HepG2 (cell line): ENCODE results near the gene LYPLA2. TPM values are rescaled to one million over a fixed set of nuclear protein-coding genes. Genes with fewer than 3 reads are reported as not detected.

ENCODE experiments used
- AGO1 ChIP-seq: fragments of 200-400 bp; formaldehyde crosslinking; IDR thresholded peaks from 2 replicates; pipeline ENCODE4 v1.6.1; 2017; ENCODE audit warnings: mild to moderate bottlenecking, low read depth, low read length, moderate library complexity; ENCODE audit not compliant: poor library complexity, severe bottlenecking
- KMT2A ChIP-seq: sonication (generic); formaldehyde crosslinking; IDR thresholded peaks from 2 replicates; pipeline ENCODE4 v1.4.0; 2020; ENCODE audit warnings: missing genetic modification reagents
- THYN1 ChIP-seq: sonication (generic); formaldehyde crosslinking; IDR thresholded peaks from 2 replicates; pipeline ENCODE4 v1.8.1; 2023; ENCODE audit warnings: low read depth, mild to moderate bottlenecking, moderate library complexity, missing genetic modification reagents, borderline replicate concordance
- ZBTB7B ChIP-seq: sonication (generic); formaldehyde crosslinking; IDR thresholded peaks from 2 replicates; pipeline ENCODE4 v1.4.0; 2020; ENCODE audit warnings: missing genetic modification reagents
- polyA plus RNA-seq, 8 experiments: library from polyadenylated mRNA; depleted of rRNA in 3 of 8; stranded (reverse) in 7 of 8; unstranded in 1 of 8; fragments of >200 nt; fragmentation: Illumina TruSeq in 4 of 8; extraction: Trizol in 4 of 8; gene quantifications; 2 replicates each; pipeline versions ENCODE4 v1.2.1 to v1.2.3, GENCODE V29; 2011 to 2016; ENCODE audit warnings: low read depth in 4 of 8, missing spikeins in 1 of 8, mixed read lengths in 1 of 8; ENCODE audit not compliant: insufficient read depth in 1 of 8
- total RNA-seq, 5 experiments: library from RNA; depleted of rRNA; stranded (reverse); fragments of >200 nt; fragmentation: Illumina TruSeq; extraction: Trizol; gene quantifications; 2 replicates each; pipeline ENCODE4 v1.2.3, GENCODE V29; 2016; ENCODE audit warnings: low read depth in 1 of 5
- TF ChIP-seq, protein P1 (sequence below): sonication (generic); formaldehyde crosslinking; IDR thresholded peaks from 2 replicates; pipeline ENCODE4 v1.4.0; 2020; ENCODE audit warnings: missing genetic modification reagents
- TF ChIP-seq, protein P2 (sequence below), 2 experiments: fragments of 450-650 bp in 1 of 2; sonication (generic) in 1 of 2; formaldehyde crosslinking in 1 of 2; IDR thresholded peaks; 2 replicates each; pipeline versions ENCODE4 v1.6.1 to v1.8.0; 2016 to 2022; ENCODE audit warnings: antibody characterized with exemption in 1 of 2, mild to moderate bottlenecking in 1 of 2, missing genetic modification reagents in 1 of 2

LYPLA2 gene
- total and polyA plus RNA-seq, 2 of the 13 experiments (the other 11 are each of a cell fraction or from before 2014, with no cell fraction given), result 72.1 to 73.2 TPM

DNA sequence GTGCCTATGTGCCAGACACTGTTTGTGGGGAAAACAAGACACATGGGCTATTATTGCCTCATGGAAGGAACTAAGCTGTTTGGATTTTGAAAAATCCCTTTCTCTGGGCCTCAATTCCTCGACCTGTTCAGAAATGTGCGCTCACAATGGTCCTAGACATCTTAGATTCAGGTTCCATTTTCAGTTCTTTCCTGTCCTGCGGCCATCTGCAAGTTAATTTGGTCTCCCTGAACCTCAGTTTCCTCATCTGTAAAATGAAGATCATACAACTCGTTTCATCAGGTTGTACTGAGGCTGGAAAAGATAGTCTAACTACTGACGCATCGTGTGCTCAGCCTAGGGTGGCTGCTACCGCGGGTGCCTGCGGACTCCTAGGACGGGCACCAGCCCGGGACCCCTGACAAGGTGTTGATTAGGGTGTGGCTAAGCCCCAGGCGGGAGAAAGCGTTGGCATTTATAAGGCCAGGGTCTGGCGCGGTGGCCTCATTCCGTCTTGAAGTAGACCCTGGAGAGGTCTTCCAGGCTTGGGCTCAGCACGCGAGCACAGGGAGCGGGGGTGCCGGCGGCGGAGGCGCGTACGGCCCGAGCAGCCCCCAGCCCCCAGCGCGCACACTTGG is 48.2 kb upstream of the LYPLA2 start (continued):
- TF ChIP-seq ZBTB7B (CRISPR knock-in tag), result no peak
- TF ChIP-seq, protein P1, sequence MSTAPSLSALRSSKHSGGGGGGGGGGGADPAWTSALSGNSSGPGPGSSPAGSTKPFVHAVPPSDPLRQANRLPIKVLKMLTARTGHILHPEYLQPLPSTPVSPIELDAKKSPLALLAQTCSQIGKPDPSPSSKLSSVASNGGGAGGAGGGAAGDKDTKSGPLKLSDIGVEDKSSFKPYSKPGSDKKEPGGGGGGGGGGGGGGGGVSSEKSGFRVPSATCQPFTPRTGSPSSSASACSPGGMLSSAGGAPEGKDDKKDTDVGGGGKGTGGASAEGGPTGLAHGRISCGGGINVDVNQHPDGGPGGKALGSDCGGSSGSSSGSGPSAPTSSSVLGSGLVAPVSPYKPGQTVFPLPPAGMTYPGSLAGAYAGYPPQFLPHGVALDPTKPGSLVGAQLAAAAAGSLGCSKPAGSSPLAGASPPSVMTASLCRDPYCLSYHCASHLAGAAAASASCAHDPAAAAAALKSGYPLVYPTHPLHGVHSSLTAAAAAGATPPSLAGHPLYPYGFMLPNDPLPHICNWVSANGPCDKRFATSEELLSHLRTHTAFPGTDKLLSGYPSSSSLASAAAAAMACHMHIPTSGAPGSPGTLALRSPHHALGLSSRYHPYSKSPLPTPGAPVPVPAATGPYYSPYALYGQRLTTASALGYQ (CRISPR knock-in tag), result no peak
- TF ChIP-seq THYN1 (CRISPR knock-in tag), result no peak
- TF ChIP-seq AGO1, result no peak
- TF ChIP-seq, protein P2, sequence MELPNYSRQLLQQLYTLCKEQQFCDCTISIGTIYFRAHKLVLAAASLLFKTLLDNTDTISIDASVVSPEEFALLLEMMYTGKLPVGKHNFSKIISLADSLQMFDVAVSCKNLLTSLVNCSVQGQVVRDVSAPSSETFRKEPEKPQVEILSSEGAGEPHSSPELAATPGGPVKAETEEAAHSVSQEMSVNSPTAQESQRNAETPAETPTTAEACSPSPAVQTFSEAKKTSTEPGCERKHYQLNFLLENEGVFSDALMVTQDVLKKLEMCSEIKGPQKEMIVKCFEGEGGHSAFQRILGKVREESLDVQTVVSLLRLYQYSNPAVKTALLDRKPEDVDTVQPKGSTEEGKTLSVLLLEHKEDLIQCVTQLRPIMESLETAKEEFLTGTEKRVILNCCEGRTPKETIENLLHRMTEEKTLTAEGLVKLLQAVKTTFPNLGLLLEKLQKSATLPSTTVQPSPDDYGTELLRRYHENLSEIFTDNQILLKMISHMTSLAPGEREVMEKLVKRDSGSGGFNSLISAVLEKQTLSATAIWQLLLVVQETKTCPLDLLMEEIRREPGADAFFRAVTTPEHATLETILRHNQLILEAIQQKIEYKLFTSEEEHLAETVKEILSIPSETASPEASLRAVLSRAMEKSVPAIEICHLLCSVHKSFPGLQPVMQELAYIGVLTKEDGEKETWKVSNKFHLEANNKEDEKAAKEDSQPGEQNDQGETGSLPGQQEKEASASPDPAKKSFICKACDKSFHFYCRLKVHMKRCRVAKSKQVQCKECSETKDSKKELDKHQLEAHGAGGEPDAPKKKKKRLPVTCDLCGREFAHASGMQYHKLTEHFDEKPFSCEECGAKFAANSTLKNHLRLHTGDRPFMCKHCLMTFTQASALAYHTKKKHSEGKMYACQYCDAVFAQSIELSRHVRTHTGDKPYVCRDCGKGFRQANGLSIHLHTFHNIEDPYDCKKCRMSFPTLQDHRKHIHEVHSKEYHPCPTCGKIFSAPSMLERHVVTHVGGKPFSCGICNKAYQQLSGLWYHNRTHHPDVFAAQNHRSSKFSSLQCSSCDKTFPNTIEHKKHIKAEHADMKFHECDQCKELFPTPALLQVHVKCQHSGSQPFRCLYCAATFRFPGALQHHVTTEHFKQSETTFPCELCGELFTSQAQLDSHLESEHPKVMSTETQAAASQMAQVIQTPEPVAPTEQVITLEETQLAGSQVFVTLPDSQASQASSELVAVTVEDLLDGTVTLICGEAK (IDR thresholded peaks at IDR 0.05), result no peak
- TF ChIP-seq, protein P2 (CRISPR knock-in tag; IDR thresholded peaks at IDR 0.05), result no peak
- no peak for TF ChIP-seq KMT2A (CRISPR knock-in tag)
